Measurements from ENCODE around the gene LRRC38.

GRCh38 chr1:13495186-13495585 lies 18.6 kb downstream of the LRRC38 start:
- TF ChIP-seq CTCF (IDR thresholded peaks at IDR 0.05) (no peak), POLR2A (IDR thresholded peaks at IDR 0.05) (no peak)

All from ovary (tissue), 3 donors.